NCI-H2227 (cell line): ENCODE data around the gene DOCK3.
"Not testable (repeated sequence)": the region's sequence is repeated elsewhere in the genome, so short reads cannot be mapped to it uniquely, and the experiment has no call there.

ENCODE experiments used
- DNase-seq: peaks from one replicate; lab custom pipeline; 2025; ENCODE audit not compliant: unreplicated experiment; lab: John Stamatoyannopoulos, UW

Gene DOCK3

DNA sequence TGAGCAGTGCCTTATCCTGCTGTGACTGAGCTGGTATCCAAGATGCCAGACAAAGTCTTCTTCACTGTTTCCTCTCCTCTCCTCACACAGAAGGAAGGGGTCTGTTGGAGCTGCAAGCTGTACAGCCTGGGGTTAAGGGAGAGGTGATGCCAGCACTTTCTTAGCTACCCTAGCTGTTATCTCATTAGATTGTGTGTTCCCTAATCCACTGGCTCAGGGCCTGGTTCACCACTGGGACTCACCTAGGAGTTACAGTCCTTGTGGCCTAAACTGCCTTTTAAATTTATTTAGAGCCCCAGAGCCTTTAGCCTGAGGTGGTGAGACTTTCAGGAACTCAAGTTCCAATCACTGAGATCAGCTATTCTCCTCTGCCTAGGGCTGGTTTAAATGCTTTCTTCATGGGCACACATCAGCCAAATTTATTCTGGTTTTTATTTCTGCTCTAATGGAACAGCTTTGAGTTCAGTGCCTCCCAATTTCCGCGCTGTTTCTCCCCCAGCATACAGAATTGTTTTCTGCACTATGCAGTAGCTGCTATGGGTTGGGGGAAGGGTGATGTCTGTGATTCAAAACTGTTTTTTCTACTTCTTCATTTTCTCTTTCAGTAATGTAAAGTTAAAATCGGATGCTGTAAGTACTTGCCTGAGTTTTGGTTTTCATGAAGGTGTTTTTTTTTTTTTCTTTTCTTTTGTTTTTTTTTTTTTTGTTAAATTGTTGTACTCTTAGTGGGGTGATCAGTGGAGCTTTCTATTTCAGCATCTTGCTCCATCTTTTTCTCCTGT is 198.8 kb downstream of the DOCK3 start:
- no peak for DNase-seq

DNA sequence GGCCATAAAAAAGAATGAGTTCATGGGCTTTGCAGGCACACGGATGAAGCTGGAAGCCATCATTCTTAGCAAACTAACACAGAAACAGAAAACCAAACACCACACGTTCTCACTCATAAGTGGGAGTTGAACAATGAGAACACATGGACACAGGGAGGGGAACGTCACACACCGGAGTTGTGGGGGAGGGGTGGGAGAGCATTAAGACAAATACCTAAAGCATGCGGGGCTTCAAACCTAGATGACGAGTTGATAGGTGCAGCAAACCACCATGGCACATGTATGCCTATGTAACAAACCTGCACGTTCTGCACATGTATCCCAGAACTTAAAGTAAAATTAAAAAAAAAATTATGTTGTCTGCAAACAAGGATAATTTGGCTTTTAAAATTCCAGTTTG is 200.1 kb downstream of the DOCK3 start:
- DNase-seq: not testable (repeated sequence)

DNA sequence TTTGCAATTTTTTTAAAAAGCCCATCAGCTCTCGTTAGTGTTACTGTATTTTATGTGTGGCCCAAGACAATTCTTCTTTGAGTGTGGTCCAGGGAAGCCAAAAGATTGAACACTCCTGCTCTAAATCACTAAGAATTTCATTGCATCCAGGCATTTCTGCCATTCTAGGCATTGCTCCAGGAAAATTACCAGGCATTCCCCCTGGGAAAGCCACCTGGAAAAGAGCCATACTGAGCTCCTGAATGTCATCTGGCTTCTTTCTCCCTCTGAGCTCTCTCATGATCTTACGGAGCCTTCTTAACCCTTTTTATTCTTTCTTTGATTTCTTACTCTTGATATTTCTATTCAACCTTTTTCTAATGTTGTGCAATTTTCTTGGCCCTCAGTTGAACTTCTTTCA is 202.2 kb downstream of the DOCK3 start:
- DNase-seq: no peak

DNA sequence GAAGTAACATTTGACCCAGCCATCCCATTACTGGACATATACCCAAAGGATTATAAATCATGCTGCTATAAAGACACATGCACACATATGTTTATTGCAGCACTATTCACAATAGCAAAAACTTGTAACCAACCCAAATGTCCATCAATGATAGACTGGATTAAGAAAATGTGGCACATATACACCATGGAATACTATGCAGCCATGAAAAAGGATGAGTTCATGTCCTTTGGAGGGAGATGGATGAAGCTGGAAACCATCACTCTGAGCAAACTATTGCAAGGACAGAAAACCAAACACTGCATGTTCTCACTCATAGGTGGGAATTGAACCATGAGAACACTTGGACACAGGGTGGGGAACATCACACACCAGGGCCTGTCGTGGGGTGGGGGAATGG is 208.0 kb downstream of the DOCK3 start:
- DNase-seq: not testable (repeated sequence)

DNA sequence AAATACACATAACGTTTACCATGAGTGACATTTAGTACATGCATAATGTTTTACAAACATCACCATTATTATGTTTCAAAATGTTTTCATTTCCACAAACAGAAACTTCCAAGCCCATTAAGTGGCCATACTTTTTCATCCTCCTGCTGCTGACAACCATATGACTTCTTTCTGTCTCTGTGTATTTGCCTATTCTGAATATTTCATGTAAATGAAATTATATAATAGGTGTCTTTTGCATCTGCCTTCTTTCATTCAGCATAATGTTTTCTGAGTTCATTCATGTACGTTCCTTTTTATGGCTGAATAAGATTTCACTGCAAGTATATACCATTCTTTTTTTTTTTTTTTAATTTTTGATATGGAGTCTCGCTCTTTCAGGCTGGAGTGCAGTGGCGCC is 209.0 kb downstream of the DOCK3 start:
- DNase-seq: no peak

DNA sequence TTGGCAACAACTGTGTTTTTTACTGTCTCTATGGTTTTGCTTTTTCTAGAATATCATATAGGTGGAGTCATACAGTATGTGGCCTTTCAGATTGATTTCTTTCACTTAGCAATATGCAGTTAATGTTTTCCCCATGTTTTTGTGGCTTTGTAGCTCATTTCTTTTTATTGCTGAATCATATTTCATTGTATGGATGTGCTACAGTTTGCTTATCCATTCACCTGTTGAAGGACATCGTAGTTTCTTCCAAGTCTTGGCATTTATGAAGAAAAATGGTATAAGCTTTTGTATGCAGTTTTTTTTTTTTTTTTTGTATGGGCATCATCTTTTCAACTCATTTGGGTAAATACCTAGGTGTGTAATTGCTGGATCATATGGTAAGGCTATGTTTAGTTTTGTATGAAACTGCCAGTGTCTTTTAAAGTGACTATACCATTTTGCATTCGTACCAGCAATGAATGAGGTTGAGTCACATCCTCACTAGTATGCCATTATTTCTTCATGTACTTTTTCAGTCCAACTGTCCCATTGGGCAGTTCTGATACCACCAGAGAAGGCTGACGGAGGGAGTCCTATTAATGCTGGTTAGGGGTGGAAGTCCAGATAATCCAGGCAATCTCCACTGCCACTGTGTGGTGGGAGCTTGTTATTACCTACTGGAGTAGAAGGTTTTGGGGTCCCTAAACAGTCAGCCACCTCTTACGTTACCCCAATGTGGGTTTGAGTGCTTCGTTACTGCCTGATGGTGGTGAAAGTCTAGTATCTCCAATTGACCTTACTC is 210.5 kb downstream of the DOCK3 start:
- DNase-seq: peak; percentile 8

DNA sequence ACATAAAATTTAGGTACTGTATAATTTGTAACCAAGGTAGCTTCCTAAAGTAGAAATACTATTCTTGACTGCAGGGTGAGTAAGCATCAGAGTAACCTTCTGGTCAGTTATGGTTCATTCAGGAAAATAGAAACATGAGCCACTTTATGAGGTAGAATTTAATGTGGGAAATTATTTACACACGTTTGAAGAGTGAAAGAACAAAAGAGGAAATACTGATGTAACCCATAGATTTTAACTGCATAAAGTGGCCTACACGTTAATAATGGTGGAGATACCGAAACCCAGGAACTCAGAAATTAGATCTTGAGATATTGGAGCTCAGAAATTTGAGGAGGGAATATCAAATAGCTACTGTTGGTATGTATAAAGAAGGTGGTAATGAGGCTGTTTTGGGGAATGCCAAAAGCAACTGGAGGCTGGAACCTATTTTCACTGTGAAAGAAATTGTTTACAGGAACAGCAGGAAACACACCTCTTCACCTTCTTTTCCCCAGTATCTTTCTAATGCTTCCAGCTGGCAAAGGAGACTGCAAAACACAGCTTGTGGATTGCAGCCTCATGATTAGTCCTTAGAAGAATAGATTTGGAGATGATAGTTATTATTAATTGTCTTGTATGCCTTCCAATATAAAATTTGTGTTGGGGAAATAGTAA is 216.1 kb downstream of the DOCK3 start:
- no peak for DNase-seq

DNA sequence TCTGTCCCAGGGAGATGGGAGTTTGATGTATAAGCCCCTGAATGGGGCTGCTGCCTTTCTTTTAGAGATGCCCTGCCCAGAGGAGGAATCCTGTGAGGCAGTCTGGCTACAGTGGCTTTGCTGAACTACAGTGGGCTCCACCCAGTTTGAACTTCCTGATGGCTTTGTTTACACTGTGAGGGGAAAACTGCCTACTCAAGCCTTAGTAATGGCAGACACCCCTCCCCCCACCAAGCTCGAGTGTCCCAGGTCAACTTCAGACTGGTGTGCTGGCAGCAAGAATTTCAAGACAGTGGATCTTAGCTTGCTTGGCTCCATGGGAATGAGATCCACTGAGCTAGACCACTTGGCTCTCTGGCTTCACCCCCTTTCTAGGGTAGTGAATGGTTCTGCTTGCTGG is 226.4 kb downstream of the DOCK3 start:
- DNase-seq: not testable (repeated sequence)

DNA sequence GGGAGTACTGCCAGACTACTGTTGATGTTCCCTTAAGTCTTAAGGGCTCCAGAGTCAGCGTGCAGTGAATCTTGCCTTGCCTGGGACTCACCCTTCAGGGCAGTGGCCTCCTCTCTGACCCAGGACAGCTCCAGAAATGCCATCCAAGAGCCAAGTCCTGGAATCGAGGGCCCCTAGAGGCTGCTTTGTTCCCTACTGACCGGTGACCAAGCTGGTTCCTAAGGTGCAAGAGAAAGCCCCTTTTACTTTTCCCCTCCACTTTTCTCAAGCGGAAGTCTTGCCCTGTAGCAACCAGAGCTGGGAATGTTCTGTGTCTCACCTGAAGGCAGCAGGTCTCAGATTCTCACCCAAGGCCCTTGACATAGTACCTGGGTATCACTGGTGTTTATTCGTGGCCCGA is 238.0 kb downstream of the DOCK3 start:
- DNase-seq: no peak

DNA sequence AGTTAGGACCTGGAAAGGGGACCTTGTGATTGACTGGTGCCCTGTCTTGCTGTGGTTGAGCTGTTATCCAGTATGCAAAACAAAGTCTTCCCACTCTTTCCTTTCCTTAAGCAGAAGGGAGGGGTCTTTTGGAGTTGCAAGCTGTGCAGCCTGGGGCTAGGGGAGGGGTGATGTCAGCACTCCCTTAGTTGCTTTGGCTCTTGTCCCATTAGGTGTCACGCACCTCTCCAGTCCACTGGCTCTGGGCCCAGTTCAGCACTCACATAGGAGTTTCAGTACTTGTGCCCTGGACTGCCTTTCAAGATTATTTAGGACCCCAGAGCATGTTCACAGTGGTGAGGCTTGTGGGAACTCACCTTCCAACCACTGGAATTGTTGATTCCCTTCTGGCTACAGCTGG is 238.5 kb downstream of the DOCK3 start:
- no peak for DNase-seq

DNA sequence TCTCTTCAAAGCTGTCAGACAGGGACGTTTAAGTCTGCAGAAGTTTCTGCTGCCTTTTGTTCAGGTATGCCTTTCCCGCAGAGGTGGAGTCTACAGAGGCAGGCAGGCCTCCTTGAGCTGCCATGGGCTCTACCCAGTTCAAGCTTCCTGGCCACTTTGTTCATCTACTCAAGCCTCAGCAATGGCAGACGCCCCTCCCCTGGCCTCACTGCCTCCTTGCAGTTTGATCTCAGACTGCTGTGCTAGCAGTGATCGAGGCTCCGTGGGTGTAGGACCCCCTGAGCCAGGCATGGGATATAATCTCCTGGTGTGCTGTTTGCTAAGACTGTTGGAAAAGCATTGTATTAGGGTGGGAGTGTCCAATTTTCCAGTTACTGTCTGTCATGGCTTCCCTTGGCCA is 247.3 kb downstream of the DOCK3 start:
- not testable (repeated sequence) for DNase-seq

DNA sequence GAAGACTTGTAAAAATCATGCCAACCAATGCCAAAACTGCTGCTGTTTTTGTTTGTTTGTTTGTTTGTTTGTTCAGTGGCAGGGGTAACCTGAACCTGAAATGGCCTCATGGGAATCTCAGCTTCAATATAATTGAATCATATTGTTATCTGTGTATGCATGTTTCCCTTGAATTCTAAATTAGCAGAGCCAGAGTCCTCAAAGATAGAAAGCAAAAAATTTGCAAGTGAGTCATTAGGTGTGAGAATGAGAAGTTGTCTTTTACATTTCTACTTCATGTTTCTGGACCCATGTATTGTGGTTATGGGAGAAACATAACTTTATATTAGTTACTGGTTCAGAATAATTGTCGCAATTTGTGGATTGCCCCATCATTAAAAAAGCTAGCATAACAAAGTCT is 249.2 kb downstream of the DOCK3 start:
- no peak for DNase-seq

DNA sequence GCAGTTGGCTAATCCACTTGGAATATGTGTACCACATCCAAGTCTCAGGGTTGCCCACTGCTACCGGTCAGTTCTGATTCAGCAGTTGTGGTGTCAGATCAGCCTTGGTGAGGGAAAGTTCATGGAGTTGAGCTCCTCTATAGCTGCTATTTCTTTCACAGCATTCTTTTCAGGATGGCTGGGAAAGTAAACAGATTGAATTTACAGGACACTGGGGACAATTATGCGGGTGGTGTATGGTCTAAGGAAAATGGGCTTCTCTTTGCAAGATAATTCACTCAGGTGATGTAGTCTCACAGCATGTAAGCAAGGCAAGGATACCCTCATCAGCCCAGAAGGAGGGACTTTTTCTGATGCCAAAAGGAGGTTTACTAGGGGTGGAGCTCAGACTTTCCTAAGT is 249.9 kb downstream of the DOCK3 start:
- no peak for DNase-seq

DNA sequence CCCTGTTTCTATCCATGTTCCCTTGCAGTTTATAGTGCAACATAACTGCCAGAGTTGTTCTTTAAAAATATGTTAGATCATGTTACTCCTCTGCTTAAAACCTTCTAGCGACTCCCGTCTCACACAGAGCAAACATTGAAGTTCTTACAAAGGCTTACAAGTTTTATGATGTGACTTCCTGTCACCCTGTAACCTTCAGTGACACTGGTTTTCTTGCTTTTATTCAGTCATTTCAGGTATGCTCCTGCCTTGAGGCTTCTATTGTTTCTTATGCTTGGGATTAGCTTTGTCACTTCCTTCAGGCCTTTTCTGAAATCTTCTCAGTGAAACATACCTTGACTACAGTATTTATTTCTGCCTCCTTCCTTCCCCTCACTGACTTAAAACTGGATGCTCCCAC is 252.1 kb downstream of the DOCK3 start:
- DNase-seq: no peak

DNA sequence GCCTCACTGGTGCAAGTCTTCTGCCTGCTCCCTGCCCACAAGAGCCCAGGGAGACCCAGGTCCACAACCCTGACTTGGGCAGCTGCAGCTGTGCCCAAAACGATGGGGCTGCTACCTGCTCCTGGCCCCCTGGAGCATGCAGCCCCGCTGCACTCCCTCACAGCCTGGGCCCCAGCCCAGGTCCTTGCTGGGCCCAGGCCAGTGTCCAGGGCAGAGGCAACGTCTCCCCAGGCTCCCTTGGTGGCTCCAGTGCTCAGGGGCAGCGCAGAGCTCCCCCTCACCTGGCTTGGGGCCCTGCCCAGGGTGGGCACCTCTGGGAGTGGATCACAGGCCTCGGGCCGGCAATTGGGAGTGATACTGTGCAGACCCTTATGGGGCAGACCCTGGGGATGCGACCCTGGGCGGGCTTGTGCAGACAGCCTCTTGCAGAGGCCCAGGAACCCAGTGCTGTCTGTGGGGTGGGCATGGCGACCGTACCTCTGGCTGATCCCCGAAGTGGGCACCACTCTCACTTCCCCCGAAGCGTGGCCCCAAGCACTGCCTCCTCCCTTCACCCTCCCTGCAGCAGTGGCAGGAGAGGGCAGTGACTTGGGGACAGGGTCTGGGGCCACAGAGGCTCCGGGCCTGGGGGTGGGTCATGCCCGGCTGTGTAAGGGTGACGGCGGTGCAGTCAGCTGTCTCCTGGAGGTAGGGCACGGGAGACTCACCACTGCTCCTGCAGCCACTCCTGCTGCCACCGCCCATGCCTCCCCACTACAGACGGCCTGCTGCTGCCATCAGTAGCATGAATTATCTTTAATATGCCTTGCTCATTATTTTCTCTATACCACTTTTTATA is 255.9 kb downstream of the DOCK3 start:
- DNase-seq: no peak

DNA sequence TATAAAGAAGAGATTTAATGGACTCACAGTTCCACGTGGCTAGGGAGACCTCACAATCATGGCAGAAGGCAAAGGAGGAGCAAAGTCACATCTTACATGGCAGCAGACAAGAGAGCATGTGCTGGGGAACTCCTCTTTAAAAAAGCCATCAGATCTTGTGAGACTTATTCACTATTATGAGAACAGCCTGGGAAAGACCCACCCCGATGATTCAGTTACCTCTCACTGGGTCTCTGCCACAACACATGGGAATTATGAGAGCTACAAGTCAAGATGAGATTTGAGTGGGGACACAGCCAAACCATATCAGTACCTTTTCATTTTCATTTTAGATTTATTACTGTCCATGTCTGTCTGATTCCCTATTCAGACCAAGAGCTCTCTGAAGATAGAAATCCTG is 258.2 kb downstream of the DOCK3 start:
- not testable (repeated sequence) for DNase-seq

DNA sequence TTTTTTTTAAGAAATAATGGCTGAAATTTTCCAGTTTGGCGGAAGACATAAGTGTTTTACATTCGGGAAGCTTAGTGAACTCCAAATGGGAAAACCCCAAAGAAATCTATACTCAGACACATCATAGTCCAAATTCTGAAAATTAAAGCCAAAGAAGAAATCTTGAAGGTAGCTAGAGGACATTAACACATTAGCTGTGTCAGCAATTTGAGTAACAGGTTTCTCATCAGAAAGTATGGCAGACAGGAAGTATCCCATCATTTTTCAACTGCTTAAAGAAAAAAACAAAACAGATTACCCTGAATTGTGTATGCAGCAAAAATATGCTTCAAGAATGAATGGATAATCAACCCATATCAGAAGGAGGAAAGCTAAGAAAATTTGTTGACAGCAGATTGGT is 261.7 kb downstream of the DOCK3 start:
- DNase-seq: no peak

DNA sequence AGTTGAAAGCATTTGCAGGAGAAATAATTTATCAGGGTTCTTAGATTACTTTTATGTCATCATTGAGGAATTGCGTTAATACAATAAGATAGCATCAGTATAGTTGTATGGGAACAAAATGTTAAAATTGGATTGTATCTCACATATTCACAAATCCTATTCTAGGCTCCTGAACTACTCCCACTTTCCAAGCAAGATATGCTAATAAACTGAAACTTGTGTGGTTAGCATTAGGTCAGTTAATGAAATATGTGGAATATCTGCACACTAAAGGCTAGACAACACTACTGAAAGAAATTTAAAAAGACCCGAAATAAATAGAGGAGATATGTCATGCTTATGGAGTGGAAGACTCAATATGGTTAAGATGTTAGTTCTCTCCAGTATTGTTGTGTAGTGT is 272.7 kb downstream of the DOCK3 start:
- DNase-seq: no peak

DNA sequence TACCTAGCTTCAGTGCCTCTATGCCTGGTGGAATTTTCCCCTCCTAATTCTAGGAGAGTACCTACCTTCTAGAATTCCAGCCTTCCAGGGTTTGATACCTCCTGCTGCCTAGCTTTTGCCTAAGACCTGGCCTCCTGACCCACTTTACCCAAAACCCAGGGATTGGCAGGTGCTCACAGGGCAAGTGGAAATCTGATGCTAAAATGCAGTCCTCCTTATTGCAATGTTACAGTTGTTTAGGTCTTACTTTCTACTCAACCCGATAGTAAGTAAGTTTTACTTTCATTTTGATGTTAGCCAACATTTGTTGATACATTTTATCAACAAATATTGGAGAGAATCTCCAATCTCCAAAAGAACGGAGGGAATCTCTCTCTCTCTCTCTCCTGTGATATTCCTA is 275.9 kb downstream of the DOCK3 start:
- no peak for DNase-seq

DNA sequence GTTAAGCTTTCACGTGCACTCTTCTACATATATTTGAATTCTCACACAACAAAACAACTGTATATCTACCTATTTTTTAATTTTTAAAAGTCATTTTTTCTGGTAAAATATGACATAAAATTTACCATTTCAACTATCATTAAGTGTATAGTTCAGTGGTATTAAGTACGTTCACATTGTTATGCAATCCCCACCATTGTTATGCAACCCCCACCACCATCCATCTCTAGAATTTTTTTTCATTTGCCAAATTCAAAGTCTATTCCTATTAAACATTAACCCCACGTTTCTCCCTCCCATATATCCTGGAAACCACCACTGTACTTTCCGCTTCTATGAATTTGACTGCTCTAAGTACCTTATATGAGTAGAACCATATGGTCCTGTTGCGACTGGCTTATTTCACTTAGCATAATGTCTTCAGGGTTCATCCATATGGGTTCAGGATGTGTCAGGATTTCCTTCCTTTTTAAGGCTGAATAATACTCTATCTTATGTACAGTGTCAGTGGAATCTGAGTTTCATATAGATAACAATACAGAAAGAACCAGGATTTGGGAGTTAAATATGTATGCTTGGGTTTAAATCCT is 279.2 kb downstream of the DOCK3 start:
- no peak for DNase-seq

DNA sequence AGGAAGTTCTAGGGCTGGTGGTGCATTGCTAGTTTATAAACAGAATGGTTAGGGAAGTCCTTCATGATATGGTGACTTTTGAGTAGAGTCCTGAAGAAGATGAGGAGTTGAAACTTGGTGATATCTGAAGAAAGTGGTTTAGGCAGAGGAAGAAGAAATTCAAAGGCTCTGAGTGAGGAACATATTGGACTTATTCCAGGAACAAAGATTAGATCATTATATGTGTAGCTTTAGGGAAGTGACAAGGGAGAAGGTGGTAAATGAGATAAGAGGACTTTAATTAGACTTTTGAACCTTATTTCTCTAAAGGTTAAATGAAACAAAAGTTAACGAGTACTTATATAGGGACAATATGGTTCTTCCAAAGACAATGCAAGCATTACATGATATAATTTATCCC is 286.7 kb downstream of the DOCK3 start:
- no peak for DNase-seq
